Activated T-helper 17 cell treated with anti-CD3 and anti-CD28 coated beads, Interleukin-2, amount 50 U/mL, for 72 hours (primary cell): ENCODE measurements around the gene MTX1. TPM values are rescaled to one million over a fixed set of nuclear protein-coding genes. Genes with fewer than 3 reads are reported as not detected.
"Not testable (repeated sequence)": the region's sequence is repeated elsewhere in the genome, so short reads cannot be mapped to it uniquely, and the experiment has no call there.

Source experiments
- ATAC-seq: fragments of 150-1000 bp; cut with Tn5 transposase; replicated peaks from 2 replicates; pipeline ENCODE4 v1.10.0; 2021; ENCODE audit warnings: mild to moderate bottlenecking, moderate library complexity
- H3K27ac Mint-ChIP-seq: one replicate; pipeline ENCODE4 v1.8.0; 2022; ENCODE audit warnings: mixed read lengths
- H3K27me3 Mint-ChIP-seq: one replicate; pipeline ENCODE4 v1.8.0; 2022; ENCODE audit warnings: mixed read lengths
- H3K36me3 Mint-ChIP-seq: one replicate; pipeline ENCODE4 v1.8.0; 2022; ENCODE audit warnings: low read depth, mild to moderate bottlenecking, mixed read lengths
- H3K4me1 Mint-ChIP-seq: one replicate; pipeline ENCODE4 v1.8.0; 2022; ENCODE audit warnings: mixed read lengths
- H3K4me3 Mint-ChIP-seq: one replicate; pipeline ENCODE4 v1.8.0; 2022; ENCODE audit warnings: mild to moderate bottlenecking, mixed read lengths
- H3K9me3 Mint-ChIP-seq: one replicate; pipeline ENCODE4 v1.8.0; 2022; ENCODE audit warnings: mixed read lengths
- total RNA-seq, 2 donors: library from RNA; stranded (reverse); gene quantifications; one replicate each; pipeline ENCODE4 v1.2.3, GENCODE V29; 2022

MTX1 gene
- total RNA-seq, 2 donors from 2014 or later, result 31.3 to 59.9 TPM

DNA sequence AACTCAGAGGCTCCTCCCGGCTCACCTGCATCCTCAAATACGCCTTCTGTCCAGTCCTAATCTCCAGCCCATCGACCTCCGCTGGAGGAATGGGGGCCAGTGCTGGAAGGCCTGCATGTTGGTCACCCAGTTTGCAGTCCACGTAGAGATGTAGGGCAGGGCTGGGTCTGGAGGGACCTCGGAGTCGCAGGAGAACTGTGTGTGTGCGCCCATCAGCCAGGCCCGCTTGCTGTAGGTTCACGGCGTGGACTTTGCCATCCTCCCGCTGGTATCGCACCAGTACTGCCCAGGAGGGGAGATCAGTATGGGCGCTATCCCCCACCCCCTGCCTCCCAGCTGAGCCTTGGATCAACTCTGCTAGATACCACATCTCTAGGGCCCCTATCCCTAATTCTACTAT is 3.5 kb upstream of the MTX1 start:
- no peak for ATAC-seq
- no peak overlapping the region for H3K27ac Mint-ChIP-seq
- no peaks in the 10 kb centered on the region for H3K36me3 Mint-ChIP-seq
- no peak overlapping the region for H3K4me3 Mint-ChIP-seq
- peaks cover 17% of the 10 kb centered on the region for H3K4me1 Mint-ChIP-seq
- no peaks in the 10 kb centered on the region for H3K27me3 Mint-ChIP-seq
- H3K9me3 Mint-ChIP-seq, result no peaks in the 10 kb centered on the region

DNA sequence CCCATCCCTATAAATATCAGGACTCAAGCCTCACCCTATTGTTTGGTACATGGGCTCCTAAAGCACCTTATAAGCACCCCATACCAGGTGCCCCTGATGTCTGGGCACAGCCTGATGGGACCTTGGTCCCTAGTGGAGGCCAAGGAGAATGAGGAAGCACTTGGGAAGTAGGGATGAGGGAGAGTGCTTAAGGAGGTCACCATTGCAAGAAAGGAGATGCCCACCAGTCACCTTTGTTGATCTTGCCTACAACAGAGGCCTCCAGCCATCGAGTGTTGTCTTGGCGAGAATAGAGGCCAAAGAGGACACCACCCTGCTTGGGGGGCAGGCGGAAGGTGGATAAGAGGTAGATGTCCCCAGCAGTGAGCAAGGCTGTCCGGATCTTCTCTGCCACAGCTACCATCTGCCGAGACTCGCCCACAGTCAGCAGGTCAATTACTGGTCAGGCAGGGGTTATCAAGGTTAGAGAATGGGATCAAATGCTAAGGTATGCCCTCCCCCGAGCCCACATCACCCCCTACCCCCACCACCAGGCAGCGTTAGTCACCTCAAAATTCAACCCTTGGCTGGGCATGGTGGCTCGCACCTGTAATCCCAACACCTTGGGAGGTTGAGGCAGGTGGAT is 2.4 kb upstream of the MTX1 start:
- H3K4me3 Mint-ChIP-seq, result no peak overlapping the region
- peaks cover 17% of the 10 kb centered on the region for H3K4me1 Mint-ChIP-seq
- no peaks in the 10 kb centered on the region for H3K9me3 Mint-ChIP-seq
- ATAC-seq, result no peak
- peaks cover 8% of the 10 kb centered on the region for H3K36me3 Mint-ChIP-seq
- no peaks in the 10 kb centered on the region for H3K27me3 Mint-ChIP-seq
- no peak overlapping the region for H3K27ac Mint-ChIP-seq

DNA sequence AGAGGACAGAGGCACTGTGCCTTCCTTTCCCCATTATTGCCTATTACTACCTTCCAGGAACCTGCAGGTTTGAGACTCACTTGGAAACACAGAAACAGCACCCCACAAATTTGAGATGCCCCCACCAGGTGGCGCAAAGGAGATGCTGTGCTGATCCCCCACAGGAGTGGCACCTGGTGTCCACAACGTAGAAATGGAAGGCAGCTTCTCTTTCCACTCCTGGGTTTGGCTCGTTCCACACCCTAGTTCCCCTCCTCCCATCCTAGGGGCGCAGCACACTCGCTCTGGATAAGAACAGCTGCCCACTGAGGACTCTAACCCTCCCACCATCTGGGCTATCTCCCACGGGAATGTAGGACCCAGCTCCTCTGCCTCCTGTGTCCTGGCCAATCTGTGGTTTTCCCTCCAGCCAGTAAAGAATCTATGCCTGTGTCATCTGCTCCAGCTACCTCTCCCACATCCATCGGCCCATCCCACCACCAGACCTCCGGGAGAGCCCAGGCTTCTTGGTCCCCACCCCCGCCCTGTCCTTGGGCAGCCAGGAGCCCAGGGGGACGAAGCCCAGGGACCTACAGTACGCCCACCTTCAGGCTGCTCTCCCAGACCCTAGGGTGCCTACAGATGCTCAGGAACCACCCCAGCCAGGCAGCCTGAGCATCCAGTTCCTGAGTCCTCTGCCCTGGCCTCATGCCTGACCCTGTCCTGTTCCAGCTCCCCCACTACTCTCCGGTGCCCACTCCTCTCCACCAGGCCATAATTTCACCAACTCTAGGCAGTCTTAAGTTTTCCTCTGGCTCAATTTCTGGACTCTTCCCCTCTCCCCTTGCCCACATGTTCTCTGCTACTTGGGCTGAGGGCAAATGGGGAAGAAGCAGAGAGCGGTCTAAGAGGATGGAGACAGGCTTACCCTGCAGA is 1.3 kb upstream of the MTX1 start:
- H3K27me3 Mint-ChIP-seq, result no peaks in the 10 kb centered on the region
- H3K4me1 Mint-ChIP-seq, result peaks cover 17% of the 10 kb centered on the region
- H3K9me3 Mint-ChIP-seq, result no peaks in the 10 kb centered on the region
- peaks cover 19% of the 10 kb centered on the region for H3K36me3 Mint-ChIP-seq
- peak overlapping the region; percentile 89 for H3K4me3 Mint-ChIP-seq
- peak; percentile 55 for ATAC-seq
- peak overlapping the region; percentile 99 for H3K27ac Mint-ChIP-seq

DNA sequence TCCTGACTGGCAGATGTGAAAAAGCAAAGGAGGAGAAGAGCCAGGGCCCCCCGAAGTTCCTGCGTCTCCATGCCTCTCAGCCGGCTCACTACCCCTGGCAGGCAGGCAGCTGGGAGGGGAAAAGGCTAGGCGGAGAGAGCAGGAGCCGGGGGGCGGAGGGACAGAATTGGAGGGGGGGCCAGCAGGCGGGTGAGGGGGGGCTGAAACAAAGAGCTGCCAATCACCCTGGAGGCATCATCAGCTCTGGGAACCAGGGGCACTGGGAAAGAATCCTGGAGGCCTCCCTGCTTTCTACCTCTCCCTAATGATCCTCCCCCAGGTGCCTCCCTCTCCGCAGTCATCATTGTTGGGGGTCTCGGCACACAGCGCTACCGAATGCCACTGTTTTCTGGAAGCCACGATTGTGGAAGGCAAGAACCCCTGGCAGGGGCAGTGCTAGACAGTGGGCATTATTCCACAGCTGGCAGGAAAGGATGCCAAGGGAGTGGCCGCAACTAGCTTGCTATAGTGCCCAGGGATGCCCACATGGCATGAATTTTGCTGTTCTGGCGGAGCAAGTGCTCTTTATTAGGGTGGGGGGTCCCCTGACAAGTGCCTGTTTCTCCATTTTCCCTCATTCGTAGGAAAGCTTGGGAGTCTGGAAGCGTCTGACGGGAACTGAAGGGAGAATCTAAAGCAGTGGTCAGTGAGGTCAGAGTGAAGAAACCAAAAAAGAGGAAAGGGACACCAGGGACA is 522 bp upstream of the MTX1 start, which contains the start of gene THBS3:
Gene THBS3 (minus strand): TSS at position 92 of the 735 bp plus-strand sequence. CDS start 21 bp downstream, at position 71.
- H3K27me3 Mint-ChIP-seq, result no peaks in the 10 kb centered on the region
- H3K4me3 Mint-ChIP-seq, result peak within 1 kb of the TSS; percentile 89

DNA sequence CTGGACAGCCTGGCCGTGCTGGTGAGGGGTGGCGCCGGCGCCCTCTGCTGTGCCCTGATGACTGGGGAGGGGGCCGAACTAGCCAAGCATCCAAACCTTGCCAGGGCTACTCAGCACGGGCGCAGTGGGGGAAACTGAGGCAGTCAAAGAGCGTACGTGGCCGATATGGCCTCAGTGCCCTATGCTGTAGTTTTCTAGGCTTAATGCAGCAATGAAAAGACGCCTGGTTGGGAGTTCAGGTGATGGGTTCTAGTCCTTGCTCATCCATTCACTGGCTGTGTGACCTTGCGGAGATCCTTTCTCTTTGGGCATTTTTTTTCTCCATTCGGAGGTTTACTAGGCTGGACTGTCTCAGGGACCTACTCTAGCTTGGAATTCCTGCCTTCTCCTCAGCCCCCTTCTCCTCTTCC is 822 bp downstream of the MTX1 start:
- Mint-ChIP-seq H3K4me1 (peaks cover 17% of the 10 kb centered on the region), H3K9me3 (no peaks in the 10 kb centered on the region), H3K27me3 (no peaks in the 10 kb centered on the region), H3K4me3 (peak overlapping the region; percentile 89), H3K27ac (peak overlapping the region; percentile 99), H3K36me3 (peaks cover 19% of the 10 kb centered on the region)
- ATAC-seq, result no peak

More for the DNA sequence above, 522 bp upstream of the MTX1 start, which contains the start of gene THBS3:
- Mint-ChIP-seq H3K27ac (peak within 1 kb of the TSS; percentile 99), H3K4me1 (peaks cover 17% of the 10 kb centered on the region), H3K9me3 (no peaks in the 10 kb centered on the region), H3K36me3 (peaks cover 19% of the 10 kb centered on the region)
- no peak for ATAC-seq

DNA sequence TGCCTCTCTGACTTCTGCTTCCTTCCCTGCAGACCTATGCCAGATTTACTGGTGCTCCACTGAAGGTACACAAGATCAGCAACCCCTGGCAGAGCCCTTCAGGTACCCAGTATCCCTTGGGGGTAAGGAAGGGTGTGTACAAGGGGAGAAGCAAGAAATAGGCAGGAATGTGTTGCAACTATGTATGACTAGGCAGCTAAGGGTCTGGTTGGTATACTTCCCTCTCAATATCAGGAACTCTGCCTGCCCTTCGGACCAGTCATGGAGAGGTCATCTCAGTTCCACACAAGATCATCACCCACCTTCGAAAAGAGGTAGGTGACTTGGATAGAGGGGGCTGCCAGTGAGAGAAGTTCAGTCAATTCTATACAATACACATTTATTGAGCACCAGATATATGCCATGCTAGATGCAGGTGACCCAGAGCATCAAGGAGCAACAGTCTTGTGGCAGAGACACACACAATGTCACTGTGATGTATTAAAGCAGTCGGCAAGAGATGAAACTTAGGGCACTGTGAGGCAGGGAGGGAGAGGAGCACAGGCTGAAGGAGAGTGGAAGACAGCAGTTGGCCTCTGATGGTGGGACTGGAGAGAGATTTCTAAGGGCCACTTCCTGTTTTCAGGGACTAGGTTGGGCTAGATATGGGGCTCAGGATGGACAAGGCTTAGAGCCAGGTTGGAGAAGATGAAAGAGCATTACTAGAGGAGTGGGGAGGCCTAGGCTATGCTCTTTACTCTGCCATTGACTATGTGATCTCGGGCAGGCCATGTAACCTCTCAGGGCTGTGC is 2.0 kb downstream of the MTX1 start:
- H3K27ac Mint-ChIP-seq, result peak overlapping the region; percentile 54
- H3K36me3 Mint-ChIP-seq, result peaks cover 19% of the 10 kb centered on the region
- H3K4me1 Mint-ChIP-seq, result peaks cover 17% of the 10 kb centered on the region
- no peaks in the 10 kb centered on the region for H3K9me3 Mint-ChIP-seq
- H3K27me3 Mint-ChIP-seq, result no peaks in the 10 kb centered on the region
- H3K4me3 Mint-ChIP-seq, result peak overlapping the region; percentile 89
- ATAC-seq, result no peak

DNA sequence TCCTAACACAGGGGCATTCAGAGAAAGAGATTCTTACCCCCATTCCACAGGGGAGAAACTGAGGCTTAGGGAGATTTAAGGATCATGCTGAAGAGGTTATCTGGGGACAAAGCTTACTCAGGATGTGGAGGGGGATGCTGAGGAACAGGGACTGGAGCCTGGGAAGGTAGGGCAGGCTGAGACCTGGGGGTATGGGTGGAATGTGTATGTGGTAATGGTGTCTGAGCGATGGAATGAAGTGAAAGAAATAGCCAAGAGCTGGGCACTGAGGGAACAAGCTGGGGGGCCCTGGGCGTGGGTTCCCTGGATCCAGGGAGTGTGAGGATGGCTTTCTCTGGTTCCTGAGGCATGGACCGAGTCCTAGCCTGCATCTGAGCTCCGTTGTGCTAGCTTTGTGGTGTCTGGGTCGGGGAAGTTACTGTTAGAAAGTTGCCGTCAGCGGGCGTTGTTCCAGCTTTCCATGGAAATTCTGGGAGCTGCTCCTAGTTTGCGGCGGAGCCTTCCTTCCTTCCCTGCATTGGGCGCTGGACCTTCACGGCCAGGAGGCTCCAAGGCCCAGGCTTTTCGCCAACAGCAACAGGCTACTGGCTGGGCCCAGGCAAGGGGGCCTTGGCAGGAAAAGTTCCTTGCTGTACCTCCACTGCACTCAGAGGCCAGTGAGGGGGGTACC is 3.0 kb downstream of the MTX1 start:
- peaks cover 17% of the 10 kb centered on the region for H3K4me1 Mint-ChIP-seq
- H3K27ac Mint-ChIP-seq, H3K27me3 Mint-ChIP-seq, H3K4me3 Mint-ChIP-seq, ATAC-seq, H3K9me3 Mint-ChIP-seq: not testable (repeated sequence)
- H3K36me3 Mint-ChIP-seq, result peaks cover 19% of the 10 kb centered on the region

DNA sequence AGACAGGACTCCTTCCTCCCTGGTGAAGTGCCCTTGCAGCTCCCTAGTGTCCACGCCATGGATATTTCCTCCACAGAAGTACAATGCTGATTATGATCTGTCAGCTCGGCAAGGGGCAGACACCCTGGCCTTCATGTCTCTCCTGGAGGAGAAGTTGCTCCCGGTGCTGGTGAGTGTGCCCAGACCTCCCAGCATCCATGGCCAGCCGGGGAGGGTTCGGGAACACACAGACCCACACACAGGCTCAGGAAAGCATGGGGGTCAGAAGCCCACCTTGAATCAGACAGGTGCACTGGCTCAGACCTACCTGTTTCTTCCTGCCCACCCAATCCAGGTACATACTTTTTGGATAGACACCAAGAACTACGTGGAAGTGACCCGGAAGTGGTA is 3.6 kb downstream of the MTX1 start:
- Mint-ChIP-seq H3K36me3 (peaks cover 19% of the 10 kb centered on the region), H3K4me1 (peaks cover 12% of the 10 kb centered on the region)
- ATAC-seq, H3K9me3 Mint-ChIP-seq, H3K27me3 Mint-ChIP-seq, H3K4me3 Mint-ChIP-seq, H3K27ac Mint-ChIP-seq: not testable (repeated sequence)

DNA sequence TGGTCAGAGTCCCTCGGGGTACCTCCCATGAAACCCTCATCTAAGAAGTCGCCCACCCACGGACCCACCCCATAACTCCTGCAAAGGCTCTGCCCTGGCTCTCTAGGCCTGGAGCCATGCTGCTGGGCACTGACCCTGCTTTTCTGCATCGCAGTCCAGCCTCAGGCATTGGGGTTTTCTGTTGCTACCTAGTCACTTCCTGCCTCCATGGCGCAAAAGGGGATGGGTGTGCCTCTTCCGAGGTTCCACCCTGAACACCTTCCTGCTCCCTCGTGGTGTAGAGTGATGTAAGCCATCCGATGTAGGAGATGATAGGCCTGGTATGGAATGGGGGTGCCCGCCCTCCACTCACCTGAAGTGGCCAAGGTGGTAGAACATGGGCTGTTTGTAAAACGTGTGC is 6.2 kb downstream of the MTX1 start:
- Mint-ChIP-seq H3K27ac (peak overlapping the region; percentile 68), H3K4me1 (peaks cover 10% of the 10 kb centered on the region), H3K36me3 (peaks cover 19% of the 10 kb centered on the region)
- H3K27me3 Mint-ChIP-seq, H3K9me3 Mint-ChIP-seq, H3K4me3 Mint-ChIP-seq: not testable (repeated sequence)
- peak; percentile 25 for ATAC-seq

DNA sequence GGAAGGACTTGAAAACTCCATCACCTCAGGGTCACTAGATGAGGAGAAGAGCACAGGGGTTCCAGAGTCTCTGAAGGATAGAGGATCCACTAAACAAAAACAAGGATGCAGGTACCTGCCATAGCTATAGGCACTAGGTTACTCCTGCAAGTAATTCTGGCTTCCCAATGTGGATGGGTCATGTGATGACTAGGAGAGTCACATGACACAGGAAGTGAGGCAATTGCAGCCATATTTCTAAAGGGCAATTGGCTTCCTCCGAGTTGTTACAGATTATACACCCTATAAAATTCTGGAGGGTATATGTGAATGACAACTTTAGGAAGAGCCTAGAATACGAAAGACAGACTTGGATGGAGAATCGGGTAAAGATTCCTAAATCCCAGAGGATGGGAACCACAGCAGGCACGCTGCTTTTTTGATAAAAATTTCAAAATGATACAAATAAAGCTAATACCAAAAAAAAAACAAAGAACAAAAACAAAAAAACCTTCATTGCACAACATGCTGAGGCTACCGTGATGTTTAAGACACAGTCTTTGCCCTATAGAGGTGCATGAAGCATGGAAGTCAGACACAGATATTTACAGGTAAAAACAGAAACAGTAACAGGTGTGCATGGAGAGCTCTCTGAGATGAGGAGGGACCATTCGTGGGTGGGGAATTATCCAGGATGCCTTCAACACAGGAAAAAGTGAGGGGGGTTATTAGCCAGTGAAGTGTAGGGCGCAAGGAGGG is 10.5 kb downstream of the MTX1 start:
- Mint-ChIP-seq H3K27me3 (no peaks in the 10 kb centered on the region), H3K9me3 (no peaks in the 10 kb centered on the region), H3K4me1 (peaks cover 14% of the 10 kb centered on the region), H3K36me3 (peaks cover 1% of the 10 kb centered on the region), H3K4me3 (peak overlapping the region; percentile 51), H3K27ac (peak overlapping the region; percentile 68)
- peak; percentile 49 for ATAC-seq

DNA sequence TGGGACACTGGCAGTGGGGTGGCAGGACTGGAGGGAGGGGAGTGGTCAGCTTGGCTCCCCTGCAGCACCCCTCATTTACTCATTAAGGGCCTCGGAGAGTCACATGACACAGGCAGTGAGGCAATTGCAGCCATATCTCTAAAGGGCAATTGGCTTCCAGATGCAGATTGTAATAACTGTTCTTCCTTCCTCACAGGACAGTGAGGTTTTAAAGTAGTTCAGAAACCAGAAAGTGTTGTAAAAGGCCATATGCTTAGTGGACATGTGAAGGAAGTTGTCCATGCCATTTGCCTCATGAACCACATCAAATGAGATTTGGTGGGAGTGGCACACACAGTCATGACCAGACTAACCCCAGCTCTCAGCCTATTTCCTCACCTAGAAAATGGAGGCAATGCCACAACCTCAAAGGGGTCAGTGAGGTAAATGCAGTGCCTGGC is 11.1 kb downstream of the MTX1 start:
- ATAC-seq, result peak; percentile 78
- H3K4me3 Mint-ChIP-seq, result peak overlapping the region; percentile 51
- no peaks in the 10 kb centered on the region for H3K27me3 Mint-ChIP-seq
- H3K9me3 Mint-ChIP-seq, result no peaks in the 10 kb centered on the region
- peaks cover 7% of the 10 kb centered on the region for H3K36me3 Mint-ChIP-seq
- H3K27ac Mint-ChIP-seq, result peak overlapping the region; percentile 68
- H3K4me1 Mint-ChIP-seq, result peaks cover 14% of the 10 kb centered on the region

DNA sequence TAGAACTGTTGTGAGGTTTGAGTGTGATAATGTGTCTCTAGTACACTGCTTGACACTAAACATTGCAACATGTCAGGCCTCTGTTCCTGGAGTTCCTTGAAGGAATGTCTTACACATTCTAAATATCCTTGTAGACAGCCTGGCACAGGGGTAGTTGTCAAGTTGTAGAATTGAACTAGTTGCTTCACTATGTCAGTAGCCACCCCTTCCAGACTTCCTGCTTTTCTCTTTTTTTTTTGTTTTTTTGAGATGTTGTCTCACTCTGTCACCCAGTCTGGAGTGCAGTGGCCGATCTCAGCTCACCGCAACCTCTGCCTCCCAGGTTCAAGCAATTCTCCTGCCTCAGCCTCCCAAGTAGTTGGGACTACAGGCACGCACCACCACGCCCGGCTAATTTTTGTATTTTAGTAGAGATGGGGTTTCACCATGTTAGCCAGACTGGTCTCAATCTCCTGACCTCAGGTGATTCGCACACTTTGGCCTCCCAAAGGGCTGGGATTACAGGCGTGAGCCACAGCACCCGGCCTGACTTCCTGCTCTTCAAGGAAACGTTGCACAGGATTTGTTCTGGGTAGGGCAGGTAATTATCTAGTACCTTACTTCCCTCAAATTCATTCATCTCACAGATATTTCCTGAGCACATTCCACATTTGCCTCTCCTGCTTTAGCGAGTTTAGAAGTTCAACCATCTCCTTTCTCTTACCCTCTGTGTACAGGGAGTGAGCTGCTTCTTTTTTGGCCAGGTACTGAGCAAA is 11.9 kb downstream of the MTX1 start:
- not testable (repeated sequence) for H3K9me3 Mint-ChIP-seq, ATAC-seq, H3K27me3 Mint-ChIP-seq, H3K4me3 Mint-ChIP-seq
- peaks cover 14% of the 10 kb centered on the region for H3K4me1 Mint-ChIP-seq
- peaks cover 11% of the 10 kb centered on the region for H3K36me3 Mint-ChIP-seq
- H3K27ac Mint-ChIP-seq, result peak overlapping the region; percentile 68
